ENCODE data around the gene PRB2.
"Not testable (repeated sequence)": the region's sequence is repeated elsewhere in the genome, so short reads cannot be mapped to it uniquely, and the experiment has no call there.

Gene PRB2

DNA sequence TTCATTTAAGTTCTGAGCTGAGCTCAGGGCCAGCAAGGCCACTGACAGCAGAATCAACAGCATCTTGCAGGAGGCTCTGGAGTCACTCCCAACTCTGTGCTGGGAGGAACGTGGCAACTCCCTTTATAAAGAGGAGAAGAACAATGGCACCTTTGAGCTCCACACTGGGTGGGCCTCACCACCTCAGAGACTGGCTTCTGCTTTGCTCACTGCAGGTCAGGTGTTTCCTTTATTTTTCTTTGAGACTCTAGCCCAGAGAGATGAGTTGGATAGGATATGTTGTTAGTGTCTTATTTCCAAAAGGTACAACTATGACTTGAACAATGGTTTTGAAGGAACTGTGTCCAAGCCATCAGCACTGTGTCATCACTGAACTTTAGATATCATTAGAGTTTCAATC, at the start of gene PRB2:
Gene PRB2 (minus strand): TSS at position 101 of the 400 bp plus-strand sequence. CDS start 38 bp downstream, at position 63.
- DNase-seq (ENCODE audit: low read depth), result not testable (repeated sequence)

DNA sequence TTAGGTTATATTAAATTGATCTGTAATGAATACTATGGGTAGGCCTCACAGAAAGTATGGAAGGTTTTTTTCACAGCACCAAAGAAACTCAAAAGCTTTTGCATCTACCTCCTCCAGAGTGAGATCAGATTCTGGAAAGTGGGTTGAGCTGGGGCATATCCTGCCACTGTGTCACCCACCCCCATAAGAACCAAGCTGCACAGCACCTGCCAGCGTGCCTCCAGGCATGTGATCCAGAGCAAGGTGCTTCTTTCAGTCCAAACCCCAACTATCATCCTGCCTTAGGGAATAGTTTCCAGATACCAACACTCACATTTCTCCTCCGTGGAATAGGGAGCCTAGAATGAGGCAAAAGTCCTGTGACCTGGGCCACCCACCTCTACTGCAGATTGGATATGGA, 42.6 kb upstream of the PRB2 start:
- no peak for DNase-seq (ENCODE audit: low read depth)

GRCh38 chr12:11433664-11434063, 38.3 kb upstream of the PRB2 start:
- no peak for DNase-seq (ENCODE audit: low read depth)

- no peak for DNase-seq (ENCODE audit: low read depth)
These were observed 36.1 kb upstream of the PRB2 start for GRCh38 chr12:11431486-11431885.

GRCh38 chr12:11427341-11427740, 32.0 kb upstream of the PRB2 start:
- DNase-seq (ENCODE audit: low read depth), result no peak

DNA sequence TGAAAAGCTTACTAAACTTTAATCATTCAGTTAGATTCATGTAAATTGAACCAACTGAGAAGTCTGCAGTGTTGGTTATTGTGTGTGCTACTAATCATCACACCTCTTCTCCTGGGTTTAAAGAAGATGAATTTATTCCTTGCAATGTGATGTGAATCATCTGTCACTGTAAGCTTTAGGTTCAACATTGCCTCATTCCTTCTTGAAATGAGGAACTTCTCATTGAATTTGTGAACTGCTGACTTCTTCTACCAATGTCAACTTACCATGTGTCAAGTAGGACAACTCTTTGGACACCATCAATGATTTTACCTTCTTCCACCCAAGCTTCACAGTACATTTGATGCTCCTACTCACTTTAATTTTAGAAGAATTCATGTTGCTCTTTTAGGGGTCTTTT, 17.4 kb upstream of the PRB2 start:
- no peak for DNase-seq (ENCODE audit: low read depth)

GRCh38 chr12:11408096-11408495, 12.7 kb upstream of the PRB2 start:
- DNase-seq (ENCODE audit: low read depth), result no peak

- DNase-seq (ENCODE audit: low read depth), result no peak
These were observed 2.0 kb upstream of the PRB2 start for GRCh38 chr12:11397366-11397765.

GRCh38 chr12:11391456-11391855, 3.9 kb downstream of the PRB2 start:
- DNase-seq (ENCODE audit: low read depth), result peak; percentile 11

DNA sequence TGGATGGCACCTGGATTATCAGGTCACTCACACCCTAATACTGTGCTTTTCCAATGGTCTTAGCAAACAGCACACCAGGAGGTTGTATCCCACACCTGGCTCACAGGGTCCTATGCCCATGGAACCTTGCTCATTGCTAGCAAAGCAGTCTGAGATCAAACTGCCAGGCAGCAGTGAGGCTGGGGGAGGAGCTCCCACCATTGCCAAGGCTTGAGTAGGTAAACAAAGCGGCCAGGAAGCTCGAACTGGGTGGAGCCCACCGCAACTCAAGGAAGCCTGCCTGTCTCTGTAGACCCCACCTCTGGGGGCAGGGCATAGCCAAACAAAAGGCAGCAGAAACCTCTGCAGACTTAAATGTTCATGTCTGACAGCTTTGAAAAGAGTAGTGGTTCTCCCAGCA, 17.9 kb downstream of the PRB2 start:
- DNase-seq (ENCODE audit: low read depth), result not testable (repeated sequence)

DNA sequence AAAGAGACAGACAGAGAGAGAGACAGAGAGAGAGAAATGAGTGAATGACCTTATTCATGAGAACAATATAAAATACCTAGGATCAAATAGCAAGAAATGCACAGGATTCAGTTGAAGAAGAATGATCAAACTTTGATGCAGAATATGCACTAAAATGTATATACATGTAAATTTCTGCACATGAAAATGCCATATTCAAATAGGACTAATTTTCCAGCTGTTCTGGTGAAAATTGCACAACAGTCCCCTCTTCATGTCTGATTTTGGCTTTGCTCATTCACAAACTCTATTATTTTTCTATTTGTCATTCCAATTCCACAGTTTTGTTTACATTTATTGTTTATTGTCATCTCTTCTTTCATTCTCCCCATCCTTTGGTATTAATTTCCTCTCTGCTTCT, 34.2 kb downstream of the PRB2 start:
- no peak for DNase-seq (ENCODE audit: low read depth)

DNA sequence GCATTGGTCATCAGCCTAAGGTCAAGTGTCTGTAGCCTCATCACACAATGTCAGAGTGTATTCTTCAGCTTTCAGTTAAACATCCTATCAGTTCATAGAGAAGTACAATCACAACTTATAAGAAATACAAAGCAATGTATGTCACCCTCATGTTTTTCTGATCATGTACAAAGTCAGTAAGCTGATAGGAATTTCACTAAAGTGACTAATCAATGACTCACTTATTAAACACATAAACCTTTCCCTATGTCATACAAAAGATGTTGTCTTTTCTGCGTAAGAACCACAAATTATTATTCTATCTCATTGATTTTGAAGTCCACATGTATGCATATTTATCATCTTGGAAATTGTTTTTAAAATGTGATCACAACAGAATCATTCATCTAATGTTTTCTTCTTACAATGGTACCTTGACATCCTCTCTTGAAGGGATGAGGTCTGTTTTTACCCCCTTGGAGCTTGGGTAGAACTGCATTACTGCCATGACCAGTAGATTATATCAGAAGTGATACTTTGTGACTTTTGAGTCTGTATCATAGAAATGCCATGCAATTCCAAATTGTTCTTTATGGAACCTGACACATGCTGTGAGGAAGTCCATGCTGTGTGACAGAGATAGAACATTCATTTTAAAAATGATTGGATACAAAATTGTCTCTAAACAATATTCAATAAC, 35.0 kb downstream of the PRB2 start:
- peak; percentile 82 for DNase-seq (ENCODE audit: low read depth)

DNA sequence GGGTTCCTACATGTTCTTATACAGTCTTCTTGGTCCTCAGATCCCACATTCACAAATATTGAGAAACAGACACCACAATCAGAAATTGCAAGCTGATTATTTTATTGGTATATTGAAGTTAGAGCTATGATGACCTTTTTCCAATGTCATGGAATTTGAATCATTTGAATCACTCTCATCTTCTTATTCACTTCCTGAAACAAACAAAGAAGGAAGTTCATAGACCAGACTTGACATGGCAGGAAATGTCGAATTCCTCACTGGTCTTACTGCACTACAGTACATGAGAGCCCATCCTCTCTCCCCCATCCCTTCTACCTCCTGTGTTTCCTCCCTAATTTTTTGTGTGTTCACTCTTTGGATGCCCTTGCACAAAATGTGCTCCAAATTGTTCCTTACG, 43.6 kb downstream of the PRB2 start:
- not testable (repeated sequence) for DNase-seq (ENCODE audit: low read depth)

DNA sequence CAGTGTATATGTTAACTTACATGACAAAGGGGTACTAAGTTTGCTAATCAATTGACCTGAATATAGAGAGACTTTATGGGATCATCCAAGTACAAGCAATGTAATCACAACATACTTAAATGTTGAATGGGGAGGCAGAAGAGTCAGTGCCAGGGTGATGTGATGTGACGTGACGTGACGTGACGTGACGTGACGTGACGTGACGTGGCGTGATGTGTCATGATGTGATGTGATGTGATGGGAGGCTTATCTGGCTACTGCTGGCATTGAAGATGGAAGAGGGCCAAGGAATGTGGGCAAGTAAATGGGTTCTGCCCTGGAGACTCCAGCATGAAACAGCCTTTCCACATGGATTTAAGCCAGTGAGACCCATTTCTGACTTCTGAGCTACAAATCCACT, 46.9 kb downstream of the PRB2 start:
- no peak for DNase-seq (ENCODE audit: low read depth)

GRCh38 chr12:11347810-11348209, 47.6 kb downstream of the PRB2 start:
- DNase-seq (ENCODE audit: low read depth), result no peak

DNA sequence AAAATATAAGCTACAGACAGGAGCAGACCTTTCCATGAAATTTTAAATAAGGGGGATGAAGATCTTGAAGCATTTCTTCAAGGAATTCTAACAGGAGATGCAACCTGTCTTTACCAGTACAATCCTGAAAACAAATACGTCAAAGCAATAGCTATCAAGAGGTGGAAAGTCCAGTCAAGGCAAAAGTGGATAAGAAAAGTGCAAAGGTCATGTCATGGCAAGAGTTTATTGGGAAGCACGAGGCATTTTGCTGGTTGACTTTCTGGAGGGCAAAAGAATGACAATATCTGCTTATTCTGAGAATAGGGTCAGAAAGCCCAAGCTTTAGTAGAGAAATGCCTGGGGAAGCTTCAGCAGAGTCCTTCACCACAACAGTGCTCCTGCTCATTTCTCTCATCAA, 50.9 kb downstream of the PRB2 start:
- DNase-seq (ENCODE audit: low read depth), result no peak
